ENCODE results near the gene KIAA0232.

DNA sequence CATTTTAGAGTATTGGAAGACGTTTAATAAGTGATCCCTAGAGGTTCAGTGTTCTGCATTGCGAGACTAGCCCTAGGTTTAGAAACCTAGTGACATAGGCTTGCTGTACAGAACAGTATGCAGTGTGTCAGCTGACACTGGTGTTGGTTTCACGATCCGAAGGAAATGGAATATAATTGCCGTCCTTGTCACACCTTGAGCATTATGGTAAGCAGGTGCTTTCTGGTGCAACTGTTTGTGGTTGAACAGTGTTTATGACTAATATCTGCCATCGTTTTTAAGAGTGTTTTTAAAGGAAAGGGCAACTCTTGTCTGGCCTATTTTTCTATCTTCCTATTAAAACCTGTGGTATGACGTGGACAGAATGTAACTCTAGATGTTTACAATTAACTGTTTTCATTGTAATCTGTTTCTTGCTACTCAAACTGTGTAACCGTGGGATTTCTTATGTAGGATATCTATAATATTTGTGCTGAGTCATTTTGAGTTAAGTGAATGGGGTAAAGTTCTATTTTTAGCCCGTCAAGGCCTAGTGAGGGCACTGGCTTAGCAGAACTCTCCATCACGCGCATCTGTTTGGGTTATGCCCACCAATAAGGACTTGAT lies 73.3 kb downstream of the KIAA0232 start:
- TF ChIP-seq CREM (IDR thresholded peaks at IDR 0.05; ENCODE audit: low read depth), result no peak
- TF ChIP-seq, protein P1, sequence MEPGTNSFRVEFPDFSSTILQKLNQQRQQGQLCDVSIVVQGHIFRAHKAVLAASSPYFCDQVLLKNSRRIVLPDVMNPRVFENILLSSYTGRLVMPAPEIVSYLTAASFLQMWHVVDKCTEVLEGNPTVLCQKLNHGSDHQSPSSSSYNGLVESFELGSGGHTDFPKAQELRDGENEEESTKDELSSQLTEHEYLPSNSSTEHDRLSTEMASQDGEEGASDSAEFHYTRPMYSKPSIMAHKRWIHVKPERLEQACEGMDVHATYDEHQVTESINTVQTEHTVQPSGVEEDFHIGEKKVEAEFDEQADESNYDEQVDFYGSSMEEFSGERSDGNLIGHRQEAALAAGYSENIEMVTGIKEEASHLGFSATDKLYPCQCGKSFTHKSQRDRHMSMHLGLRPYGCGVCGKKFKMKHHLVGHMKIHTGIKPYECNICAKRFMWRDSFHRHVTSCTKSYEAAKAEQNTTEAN (CRISPR knock-in tag; IDR thresholded peaks at IDR 0.05), result no peak
- no peak for TF ChIP-seq SP2 (IDR thresholded peaks at IDR 0.05; ENCODE audit: extremely low read depth, low read depth, low read length, poor library complexity, severe bottlenecking)
- no peak for TF ChIP-seq CBX8 (IDR thresholded peaks at IDR 0.05; ENCODE audit: borderline replicate concordance, extremely low read depth, low read depth, low read length, poor library complexity, severe bottlenecking)
- TF ChIP-seq ESRRA (IDR thresholded peaks at IDR 0.05; ENCODE audit: borderline replicate concordance, low read depth), result no peak
- TF ChIP-seq HDAC2 (IDR thresholded peaks at IDR 0.05), result no peak
- 0 out of 2 replicates have a peak, but pooled peaks have one; percentile 18 for TF ChIP-seq TEAD4 (IDR thresholded peaks at IDR 0.05; ENCODE audit: low read length)
- TF ChIP-seq TEAD4 (CRISPR knock-in tag; IDR thresholded peaks at IDR 0.05; ENCODE audit: borderline replicate concordance), result no peak

Measured in K562 (cell line).